Uterus (tissue), 2 donors: Measurements from ENCODE around the gene ATP1A1.

Experiments
- CTCF ChIP-seq, 4 experiments: fragments of 200-600 bp in 2 of 4; fragments of 450-650 bp in 2 of 4; sonication (generic) in 2 of 4; IDR thresholded peaks; one replicate each; pipeline ENCODE4 v1.5.1; 2016 to 2019; ENCODE audit warnings: antibody characterized with exemption in 4 of 4, mild to moderate bottlenecking in 2 of 4, moderate library complexity in 1 of 4
- POLR2A ChIP-seq, 2 donors: fragments of 450-650 bp; IDR thresholded peaks; one replicate each; pipeline ENCODE4 v1.6.1; 2016; ENCODE audit warnings: antibody characterized with exemption in 2 of 2, mild to moderate bottlenecking in 1 of 2, moderate library complexity in 1 of 2

GRCh38 chr1:116417678-116418077 lies 44.6 kb downstream of the ATP1A1 start:
- TF ChIP-seq CTCF (IDR thresholded peaks at IDR 0.05) = no peak
- TF ChIP-seq POLR2A (IDR thresholded peaks at IDR 0.05) = no peak
